Liver (tissue), 9 donors: ENCODE measurements around the gene MDC1. TPM values are rescaled to one million over a fixed set of nuclear protein-coding genes. Genes with fewer than 3 reads are reported as not detected.

Source experiments
- DNase-seq: peaks from one replicate; pipeline ENCODE4 v3.0.0-alpha.2; 2017; ENCODE audit warnings: low spot score
- H3K27ac ChIP-seq, 2 donors: one replicate each; pipeline ENCODE4 v1.7.0; 2013; ENCODE audit warnings: inconsistent platforms in 2 of 2, low read length in 2 of 2, control low read depth in 1 of 2, low read depth in 1 of 2, mild to moderate bottlenecking in 1 of 2
- H3K27me3 ChIP-seq, 4 donors: one replicate each; pipeline versions ENCODE4 v1.6.1 to v1.7.0; 2013; ENCODE audit warnings: low read length in 3 of 4, inconsistent platforms in 1 of 4, mild to moderate bottlenecking in 1 of 4, moderate library complexity in 1 of 4; ENCODE audit not compliant: control insufficient read depth in 4 of 4, insufficient read depth in 4 of 4
- H3K36me3 ChIP-seq, 4 donors: one replicate each; pipeline versions ENCODE4 v1.6.1 to v1.7.0; 2013; ENCODE audit warnings: low read length in 3 of 4, mild to moderate bottlenecking in 3 of 4, low read depth in 1 of 4, moderate library complexity in 1 of 4; ENCODE audit not compliant: control insufficient read depth in 4 of 4, insufficient read depth in 3 of 4
- H3K4me1 ChIP-seq, 4 donors: one replicate each; pipeline versions ENCODE4 v1.6.1 to v1.7.0; 2013; ENCODE audit warnings: low read length in 3 of 4, mild to moderate bottlenecking in 3 of 4, moderate library complexity in 1 of 4; ENCODE audit not compliant: control insufficient read depth in 4 of 4, insufficient read depth in 4 of 4
- H3K4me3 ChIP-seq, 3 donors: one replicate each; pipeline versions ENCODE4 v1.6.1 to v1.7.0; 2013; ENCODE audit warnings: low read length in 3 of 3, control low read depth in 1 of 3, low read depth in 1 of 3, mild to moderate bottlenecking in 1 of 3
- H3K9ac ChIP-seq, 2 donors: one replicate each; pipeline ENCODE4 v1.7.0; 2013; ENCODE audit warnings: low read length in 2 of 2, mild to moderate bottlenecking in 2 of 2, moderate library complexity in 2 of 2, control low read depth in 1 of 2, low read depth in 1 of 2
- H3K9me3 ChIP-seq, 4 donors: one replicate each; pipeline versions ENCODE4 v1.6.1 to v1.7.0; 2013; ENCODE audit warnings: low read length in 3 of 4; ENCODE audit not compliant: control insufficient read depth in 4 of 4
- EGR1 ChIP-seq, 2 donors: IDR thresholded peaks; 2 replicates each; pipeline ENCODE4 v1.6.1; 2016 to 2018; ENCODE audit warnings: antibody characterized with exemption in 2 of 2, low read depth in 2 of 2
- FOXA1 ChIP-seq: IDR thresholded peaks from 2 replicates; pipeline ENCODE4 v1.6.1; 2016; ENCODE audit warnings: antibody characterized with exemption
- FOXA2 ChIP-seq: IDR thresholded peaks from 2 replicates; pipeline ENCODE4 v1.6.1; 2016; ENCODE audit warnings: antibody characterized with exemption
- GABPA ChIP-seq, 2 donors: IDR thresholded peaks in 1 of 2; conservative IDR thresholded peaks in 1 of 2; 2 replicates each; pipeline ENCODE4 v1.6.1; 2016; ENCODE audit warnings: antibody characterized with exemption in 2 of 2, mild to moderate bottlenecking in 1 of 2, moderate library complexity in 1 of 2
- HNF4A ChIP-seq, 2 donors: conservative IDR thresholded peaks; 2 replicates each; pipeline ENCODE4 v1.6.1; 2016; ENCODE audit warnings: antibody characterized with exemption in 2 of 2, mild to moderate bottlenecking in 2 of 2
- HNF4G ChIP-seq: IDR thresholded peaks from 2 replicates; pipeline ENCODE4 v1.6.1; 2016; ENCODE audit warnings: antibody characterized with exemption
- JUND ChIP-seq, 2 donors: IDR thresholded peaks; 2 replicates each; pipeline ENCODE4 v1.6.1; 2016; ENCODE audit warnings: antibody characterized with exemption in 2 of 2
- NR2F2 ChIP-seq: IDR thresholded peaks from 2 replicates; pipeline ENCODE4 v1.6.1; 2016; ENCODE audit warnings: antibody characterized with exemption
- RAD21 ChIP-seq, 2 donors: IDR thresholded peaks; 2 replicates each; pipeline ENCODE4 v1.6.1; 2016; ENCODE audit warnings: antibody characterized with exemption in 2 of 2, mild to moderate bottlenecking in 2 of 2
- RXRA ChIP-seq, 2 donors: IDR thresholded peaks; 2 replicates each; pipeline ENCODE4 v1.6.1; 2017 to 2018; ENCODE audit warnings: antibody characterized with exemption in 2 of 2, mild to moderate bottlenecking in 1 of 2
- SP1 ChIP-seq: IDR thresholded peaks from 2 replicates; pipeline ENCODE4 v1.6.1; 2018; ENCODE audit warnings: antibody characterized with exemption, mild to moderate bottlenecking
- TAF1 ChIP-seq: conservative IDR thresholded peaks from 2 replicates; pipeline ENCODE4 v1.6.1; 2016; ENCODE audit warnings: antibody characterized with exemption, mild to moderate bottlenecking
- YY1 ChIP-seq: IDR thresholded peaks from 2 replicates; pipeline ENCODE4 v1.6.1; 2016; ENCODE audit warnings: antibody characterized with exemption, mild to moderate bottlenecking
- WGBS: extraction: QIAGEN DNeasy Blood & Tissue Kit; methylation state at CpG from one replicate; pipeline ENCODE4 v1.1.7; 2013; 5-methylcytosine and 5-hydroxymethylcytosine counted together
- polyA plus RNA-seq, 2 donors: library from polyadenylated mRNA; stranded (reverse) in 1 of 2; unstranded in 1 of 2; fragments of 200-250 nt in 1 of 2; fragments of >200 nt in 1 of 2; fragmentation: Nextera tagmentation in 1 of 2; extraction: Ambion mirVana in 1 of 2; gene quantifications; one replicate each; pipeline versions ENCODE4 v1.2.1 to v1.2.3, GENCODE V29; 2013 to 2015
- total RNA-seq, 2 donors: library from RNA; depleted of rRNA; stranded (reverse); fragments of >200 nt; gene quantifications; one replicate each; pipeline ENCODE4 v1.2.3, GENCODE V29; 2014
- TF ChIP-seq, protein P1 (sequence below): IDR thresholded peaks from 2 replicates; pipeline ENCODE4 v1.6.1; 2016; ENCODE audit warnings: antibody characterized with exemption
- TF ChIP-seq, protein P2 (sequence below): IDR thresholded peaks from 2 replicates; pipeline ENCODE4 v1.6.1; 2016; ENCODE audit warnings: antibody characterized with exemption, mild to moderate bottlenecking
- TF ChIP-seq, protein P3 (sequence below): IDR thresholded peaks from 2 replicates; pipeline ENCODE4 v1.6.1; 2016; ENCODE audit warnings: antibody characterized with exemption
- TF ChIP-seq, protein P4 (sequence below): fragments of 150-350 bp; IDR thresholded peaks from 2 replicates; pipeline ENCODE4 v1.5.1; 2017; ENCODE audit warnings: improper control_type of control experiment, low read depth, low read length; ENCODE audit not compliant: missing input control
- donor health status: healthy.
- donor health status: healthy.
- donor health status: healthy.
- donor health status: healthy.
- donor health status: healthy.

The MDC1 gene
- total and polyA plus RNA-seq, 4 donors = 5.9 to 15.5 (median 8.4) TPM

DNA sequence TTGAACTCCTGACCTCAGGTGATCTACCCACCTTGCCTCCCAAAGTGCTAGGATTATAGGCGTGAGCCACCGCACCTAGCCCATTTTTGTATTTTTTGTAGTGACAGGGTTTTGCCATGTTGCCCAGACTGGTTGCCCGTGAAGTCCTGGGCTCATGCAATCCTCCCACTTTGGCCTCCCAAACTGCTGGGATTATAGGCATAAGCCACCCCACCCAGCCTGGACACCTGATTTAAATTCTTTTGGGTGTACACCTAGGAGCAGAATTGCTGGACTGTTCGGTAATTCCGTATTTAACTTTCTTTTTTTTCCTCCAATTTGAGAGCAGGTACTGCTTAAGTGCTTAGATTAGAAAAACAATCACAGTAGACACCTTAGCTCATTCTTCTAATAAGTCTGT lies 20.6 kb downstream of the MDC1 start:
- H3K36me3 ChIP-seq = peaks cover 0 to 2% (median 0%) of the 10 kb centered on the region in 4 donors
- no peak for DNase-seq
- H3K27me3 ChIP-seq = no peaks in the 10 kb centered on the region
- no peak overlapping the region for H3K9ac ChIP-seq
- no peaks in the 10 kb centered on the region for H3K9me3 ChIP-seq
- H3K4me3 ChIP-seq = no peak overlapping the region
- no peak overlapping the region for H3K27ac ChIP-seq
- WGBS = 89% methylated on average over 5 of the region's 5 CpGs
- TF ChIP-seq GABPA (IDR thresholded peaks at IDR 0.05 in 1 of 2, conservative IDR thresholded peaks at IDR 0.05 in 1 of 2) (no peak), HNF4G (no peak), YY1 (no peak), FOXA1 (no peak), RXRA (IDR thresholded peaks at IDR 0.05) (no peak), RAD21 (IDR thresholded peaks at IDR 0.05) (no peak), SP1 (no peak), TAF1 (no peak), NR2F2 (no peak), FOXA2 (no peak)
- TF ChIP-seq, protein P1, sequence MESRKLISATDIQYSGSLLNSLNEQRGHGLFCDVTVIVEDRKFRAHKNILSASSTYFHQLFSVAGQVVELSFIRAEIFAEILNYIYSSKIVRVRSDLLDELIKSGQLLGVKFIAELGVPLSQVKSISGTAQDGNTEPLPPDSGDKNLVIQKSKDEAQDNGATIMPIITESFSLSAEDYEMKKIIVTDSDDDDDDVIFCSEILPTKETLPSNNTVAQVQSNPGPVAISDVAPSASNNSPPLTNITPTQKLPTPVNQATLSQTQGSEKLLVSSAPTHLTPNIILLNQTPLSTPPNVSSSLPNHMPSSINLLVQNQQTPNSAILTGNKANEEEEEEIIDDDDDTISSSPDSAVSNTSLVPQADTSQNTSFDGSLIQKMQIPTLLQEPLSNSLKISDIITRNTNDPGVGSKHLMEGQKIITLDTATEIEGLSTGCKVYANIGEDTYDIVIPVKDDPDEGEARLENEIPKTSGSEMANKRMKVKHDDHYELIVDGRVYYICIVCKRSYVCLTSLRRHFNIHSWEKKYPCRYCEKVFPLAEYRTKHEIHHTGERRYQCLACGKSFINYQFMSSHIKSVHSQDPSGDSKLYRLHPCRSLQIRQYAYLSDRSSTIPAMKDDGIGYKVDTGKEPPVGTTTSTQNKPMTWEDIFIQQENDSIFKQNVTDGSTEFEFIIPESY = no peak
- TF ChIP-seq, protein P2, sequence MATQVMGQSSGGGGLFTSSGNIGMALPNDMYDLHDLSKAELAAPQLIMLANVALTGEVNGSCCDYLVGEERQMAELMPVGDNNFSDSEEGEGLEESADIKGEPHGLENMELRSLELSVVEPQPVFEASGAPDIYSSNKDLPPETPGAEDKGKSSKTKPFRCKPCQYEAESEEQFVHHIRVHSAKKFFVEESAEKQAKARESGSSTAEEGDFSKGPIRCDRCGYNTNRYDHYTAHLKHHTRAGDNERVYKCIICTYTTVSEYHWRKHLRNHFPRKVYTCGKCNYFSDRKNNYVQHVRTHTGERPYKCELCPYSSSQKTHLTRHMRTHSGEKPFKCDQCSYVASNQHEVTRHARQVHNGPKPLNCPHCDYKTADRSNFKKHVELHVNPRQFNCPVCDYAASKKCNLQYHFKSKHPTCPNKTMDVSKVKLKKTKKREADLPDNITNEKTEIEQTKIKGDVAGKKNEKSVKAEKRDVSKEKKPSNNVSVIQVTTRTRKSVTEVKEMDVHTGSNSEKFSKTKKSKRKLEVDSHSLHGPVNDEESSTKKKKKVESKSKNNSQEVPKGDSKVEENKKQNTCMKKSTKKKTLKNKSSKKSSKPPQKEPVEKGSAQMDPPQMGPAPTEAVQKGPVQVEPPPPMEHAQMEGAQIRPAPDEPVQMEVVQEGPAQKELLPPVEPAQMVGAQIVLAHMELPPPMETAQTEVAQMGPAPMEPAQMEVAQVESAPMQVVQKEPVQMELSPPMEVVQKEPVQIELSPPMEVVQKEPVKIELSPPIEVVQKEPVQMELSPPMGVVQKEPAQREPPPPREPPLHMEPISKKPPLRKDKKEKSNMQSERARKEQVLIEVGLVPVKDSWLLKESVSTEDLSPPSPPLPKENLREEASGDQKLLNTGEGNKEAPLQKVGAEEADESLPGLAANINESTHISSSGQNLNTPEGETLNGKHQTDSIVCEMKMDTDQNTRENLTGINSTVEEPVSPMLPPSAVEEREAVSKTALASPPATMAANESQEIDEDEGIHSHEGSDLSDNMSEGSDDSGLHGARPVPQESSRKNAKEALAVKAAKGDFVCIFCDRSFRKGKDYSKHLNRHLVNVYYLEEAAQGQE = no peak
- H3K4me1 ChIP-seq = peaks cover 5 to 25% (median 17%) of the 10 kb centered on the region in 4 donors

DNA sequence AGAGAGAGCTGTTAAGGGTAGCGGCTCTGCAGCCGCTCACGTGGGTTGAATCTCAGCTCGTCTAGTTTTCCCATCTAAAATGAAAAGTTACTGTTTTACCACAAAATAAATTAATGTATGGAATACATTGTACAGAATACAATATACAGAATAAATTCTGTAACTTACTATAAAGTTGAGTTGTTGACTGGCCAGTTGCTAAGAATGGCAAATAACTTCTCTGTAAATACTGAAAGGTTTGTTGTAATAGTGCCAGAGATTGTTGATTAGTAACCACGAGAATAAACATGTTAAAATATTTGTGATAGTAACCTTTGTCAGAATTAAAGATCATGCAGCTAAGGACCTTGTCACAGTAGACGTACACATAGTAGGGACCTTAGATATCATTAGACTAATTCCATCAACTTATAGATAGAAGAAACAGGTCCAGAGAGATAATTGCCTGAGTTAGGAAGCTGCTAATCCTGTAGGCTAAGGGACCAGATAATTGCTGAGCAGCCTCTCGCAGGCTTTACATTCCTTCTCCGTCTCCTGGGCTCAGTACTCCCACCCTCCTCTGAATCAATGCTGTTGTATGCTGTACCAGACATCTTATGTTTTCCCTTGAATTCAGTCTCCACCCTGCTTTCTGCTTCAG lies 25.8 kb downstream of the MDC1 start:
- H3K27me3 ChIP-seq = no peaks in the 10 kb centered on the region
- peak overlapping the region; percentile 30 to 59 (median 45) for H3K4me3 ChIP-seq
- no peaks in the 10 kb centered on the region for H3K36me3 ChIP-seq
- peaks cover 9 to 49% (median 35%) of the 10 kb centered on the region in 4 donors for H3K4me1 ChIP-seq
- peak overlapping the region in 1 of 2 donors; percentile 61 for H3K9ac ChIP-seq
- no peaks in the 10 kb centered on the region for H3K9me3 ChIP-seq
- peak overlapping the region; percentile 69 to 79 for H3K27ac ChIP-seq
- DNase-seq = no peak
- WGBS = 11% methylated on average over 8 of the region's 8 CpGs
- TF ChIP-seq RXRA (IDR thresholded peaks at IDR 0.05) (no peak), NR2F2 (no peak), TAF1 (no peak), FOXA1 (no peak), HNF4A (conservative IDR thresholded peaks at IDR 0.05) (no peak), SP1 (peak; percentile 2), EGR1 (IDR thresholded peaks at IDR 0.05; ENCODE audit: low read depth in 2 of 2) (no peak), RAD21 (IDR thresholded peaks at IDR 0.05) (no peak), GABPA (IDR thresholded peaks at IDR 0.05 in 1 of 2, conservative IDR thresholded peaks at IDR 0.05 in 1 of 2) (peak in 1 of 2 donors; percentile 6), JUND (IDR thresholded peaks at IDR 0.05) (no peak), FOXA2 (peak; percentile 48)
- TF ChIP-seq, protein P1 = no peak
- TF ChIP-seq, protein P3, sequence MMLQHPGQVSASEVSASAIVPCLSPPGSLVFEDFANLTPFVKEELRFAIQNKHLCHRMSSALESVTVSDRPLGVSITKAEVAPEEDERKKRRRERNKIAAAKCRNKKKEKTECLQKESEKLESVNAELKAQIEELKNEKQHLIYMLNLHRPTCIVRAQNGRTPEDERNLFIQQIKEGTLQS = no peak
- TF ChIP-seq, protein P4, sequence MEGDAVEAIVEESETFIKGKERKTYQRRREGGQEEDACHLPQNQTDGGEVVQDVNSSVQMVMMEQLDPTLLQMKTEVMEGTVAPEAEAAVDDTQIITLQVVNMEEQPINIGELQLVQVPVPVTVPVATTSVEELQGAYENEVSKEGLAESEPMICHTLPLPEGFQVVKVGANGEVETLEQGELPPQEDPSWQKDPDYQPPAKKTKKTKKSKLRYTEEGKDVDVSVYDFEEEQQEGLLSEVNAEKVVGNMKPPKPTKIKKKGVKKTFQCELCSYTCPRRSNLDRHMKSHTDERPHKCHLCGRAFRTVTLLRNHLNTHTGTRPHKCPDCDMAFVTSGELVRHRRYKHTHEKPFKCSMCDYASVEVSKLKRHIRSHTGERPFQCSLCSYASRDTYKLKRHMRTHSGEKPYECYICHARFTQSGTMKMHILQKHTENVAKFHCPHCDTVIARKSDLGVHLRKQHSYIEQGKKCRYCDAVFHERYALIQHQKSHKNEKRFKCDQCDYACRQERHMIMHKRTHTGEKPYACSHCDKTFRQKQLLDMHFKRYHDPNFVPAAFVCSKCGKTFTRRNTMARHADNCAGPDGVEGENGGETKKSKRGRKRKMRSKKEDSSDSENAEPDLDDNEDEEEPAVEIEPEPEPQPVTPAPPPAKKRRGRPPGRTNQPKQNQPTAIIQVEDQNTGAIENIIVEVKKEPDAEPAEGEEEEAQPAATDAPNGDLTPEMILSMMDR = no peak
- TF ChIP-seq, protein P2 = no peak
